ENCODE measurements around the gene MSS51.

MSS51 gene
- total RNA-seq: 11.0 to 13.6 reads per million in 2 donors

DNA sequence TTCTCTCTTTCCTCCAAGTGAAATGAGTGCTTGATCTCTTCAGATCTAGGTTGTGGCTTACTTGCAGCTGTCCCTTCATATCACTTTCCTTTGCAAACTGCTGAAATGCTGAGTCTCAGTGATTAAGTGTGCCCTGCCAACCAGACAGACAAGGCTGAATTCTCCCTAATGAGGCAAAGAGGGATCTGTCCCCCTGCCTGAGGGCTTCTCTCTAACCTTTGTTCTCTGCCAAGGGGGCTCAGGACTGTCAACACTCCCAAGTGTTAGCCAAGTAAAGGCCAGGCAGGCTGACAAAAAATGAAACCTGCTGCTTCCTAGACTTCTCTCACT, at the start of gene MSS51:
TSS of gene MSS51 (minus strand) at position 24 of the 330 bp plus-strand sequence. CDS start 5,277 bp downstream, outside the sequence.
- no peak for DNase-seq

DNA sequence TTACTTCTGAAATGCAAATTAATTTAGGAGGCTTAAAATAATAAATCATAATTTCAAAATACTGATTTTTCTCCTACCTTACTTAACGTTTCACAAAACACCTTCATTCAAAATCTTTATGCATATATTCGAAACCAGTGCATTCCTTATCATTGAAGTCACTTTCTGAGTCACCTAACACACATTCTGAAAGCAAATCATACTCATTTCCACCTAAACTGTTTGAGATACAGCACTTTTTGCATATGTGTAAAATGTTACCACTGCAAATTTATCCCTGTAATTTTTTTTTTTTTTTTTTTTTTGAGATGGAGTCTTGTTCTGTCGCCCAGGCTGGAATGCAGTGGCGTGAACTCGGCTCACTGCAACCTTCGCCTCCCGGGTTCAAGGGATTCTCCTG, 46.8 kb upstream of the MSS51 start:
- no peak for DNase-seq

DNA sequence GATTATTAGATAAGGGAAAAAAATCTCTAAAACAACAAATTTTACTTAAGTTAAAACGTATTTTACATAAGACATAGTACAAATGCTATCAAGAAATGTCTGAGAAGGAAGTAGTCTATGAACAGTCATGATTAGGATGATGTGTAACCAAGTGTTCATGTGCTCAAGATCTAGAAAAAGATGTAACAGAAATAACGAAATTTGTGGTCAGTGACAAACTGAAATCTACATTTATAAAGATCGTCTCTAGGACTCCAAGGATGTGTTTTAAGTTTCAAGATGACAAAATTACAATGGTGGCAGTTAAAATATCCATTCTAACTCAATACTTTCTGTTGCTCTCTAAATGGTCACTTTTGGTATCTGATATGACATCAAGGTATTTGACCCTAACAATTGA, 45.3 kb upstream of the MSS51 start:
- no peak for DNase-seq

DNA sequence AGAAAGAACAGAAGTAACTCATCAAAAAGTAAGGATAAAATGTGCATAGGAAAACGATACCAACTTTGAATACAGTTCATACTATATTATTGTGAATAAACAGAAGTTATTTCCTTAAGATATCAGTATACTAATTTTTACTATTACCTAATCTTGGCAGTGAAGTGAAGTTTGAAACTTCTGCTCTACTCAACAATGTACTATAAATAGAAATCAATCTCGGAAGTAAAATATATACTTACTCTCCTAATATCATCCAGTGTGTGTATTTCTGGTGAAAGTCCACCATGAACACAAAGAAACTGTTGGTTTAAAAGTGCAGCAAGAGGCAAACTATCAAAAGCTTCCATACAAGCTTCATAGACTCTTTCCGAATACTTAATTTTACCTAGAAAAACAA, 37.9 kb upstream of the MSS51 start:
- DNase-seq: no peak

DNA sequence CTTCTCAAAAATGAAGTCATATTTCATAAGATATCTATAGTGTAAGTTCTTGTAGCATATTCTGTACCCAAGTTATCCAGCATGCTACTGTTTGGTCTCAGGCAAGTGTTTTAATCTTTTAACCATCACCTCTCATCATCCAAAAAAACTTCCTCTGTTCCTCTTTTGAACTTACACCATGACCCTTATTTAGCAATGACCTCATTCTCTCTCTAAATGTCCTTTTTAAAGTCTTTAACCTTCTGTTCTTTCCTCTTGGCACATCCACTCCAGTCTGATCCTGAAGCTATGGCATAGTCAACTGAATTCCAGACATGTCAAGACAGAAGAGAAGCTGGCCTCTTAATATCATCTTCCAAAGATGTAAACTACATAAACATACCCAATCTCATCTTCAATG, 36.2 kb upstream of the MSS51 start:
- DNase-seq: no peak

DNA sequence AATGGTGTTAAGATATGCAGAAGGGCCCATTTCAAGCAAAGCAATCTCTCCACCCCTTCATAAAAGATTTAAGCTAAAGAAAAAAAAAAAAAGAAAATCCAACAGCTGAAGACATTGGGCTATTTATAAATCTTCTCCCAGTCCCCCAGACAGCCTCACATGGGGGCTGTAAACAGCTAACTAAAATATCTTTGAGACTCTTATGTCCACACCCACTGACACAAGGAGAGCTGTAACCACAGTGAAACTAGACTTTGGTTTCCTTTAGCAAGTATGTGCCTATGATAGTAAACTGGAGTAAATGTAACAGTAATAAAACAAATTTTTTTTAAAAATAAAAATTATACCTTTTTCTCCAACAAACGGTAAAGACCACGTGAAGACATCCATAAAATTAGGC, 33.8 kb upstream of the MSS51 start:
- no peak for DNase-seq

DNA sequence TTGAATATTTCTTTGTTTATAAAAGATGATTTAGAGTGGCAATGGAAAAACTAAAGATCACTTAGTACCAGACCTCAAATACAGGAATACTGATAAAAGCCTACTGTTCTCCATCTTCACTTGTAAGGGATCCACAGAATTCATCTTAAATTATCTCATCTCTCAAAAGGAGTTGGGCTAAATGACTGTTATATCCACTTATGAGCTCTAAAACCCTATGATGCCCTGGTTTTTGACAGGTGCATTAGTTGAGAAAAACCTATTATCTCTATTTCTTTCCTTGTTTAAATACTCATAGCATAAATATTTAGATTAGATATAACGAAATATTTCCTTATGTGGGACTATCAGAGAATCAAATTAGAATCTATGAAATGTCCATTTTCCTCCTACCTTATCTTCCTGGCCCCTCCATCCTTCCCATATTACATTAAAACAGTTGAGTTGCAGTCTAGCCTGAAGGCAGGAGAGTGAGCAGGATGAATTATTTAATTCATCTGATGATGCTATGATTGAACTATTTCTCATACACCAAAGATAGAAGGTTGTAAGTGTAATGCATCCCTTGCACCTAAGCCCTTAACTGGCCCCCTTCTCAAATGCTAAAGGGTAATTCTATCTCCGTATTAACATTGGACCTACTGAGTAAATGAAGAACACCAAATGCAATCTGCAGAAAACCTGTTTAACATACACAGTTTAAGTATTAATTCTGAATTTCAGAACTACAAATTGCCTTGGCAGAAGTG, 32.8 kb upstream of the MSS51 start:
- DNase-seq: no peak

DNA sequence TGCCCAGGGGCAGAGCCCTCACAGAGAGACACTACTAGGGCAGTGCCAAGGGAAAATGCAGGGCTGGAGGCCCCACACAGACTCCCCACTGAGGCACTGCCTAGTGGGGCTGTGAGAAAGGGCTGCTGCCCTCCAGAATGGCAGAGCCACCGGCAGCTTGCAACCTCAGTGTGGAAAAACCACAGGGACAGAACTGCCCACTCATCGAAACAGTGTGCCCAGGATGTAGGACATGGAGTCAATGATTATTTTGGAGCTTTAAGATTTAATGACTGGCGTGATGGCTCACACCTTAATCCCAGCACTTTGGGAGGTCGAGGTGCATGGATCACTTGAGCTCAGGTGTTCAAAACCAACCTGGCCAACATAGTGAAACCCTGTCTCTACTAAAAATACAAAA, 27.5 kb upstream of the MSS51 start:
- DNase-seq: no peak

DNA sequence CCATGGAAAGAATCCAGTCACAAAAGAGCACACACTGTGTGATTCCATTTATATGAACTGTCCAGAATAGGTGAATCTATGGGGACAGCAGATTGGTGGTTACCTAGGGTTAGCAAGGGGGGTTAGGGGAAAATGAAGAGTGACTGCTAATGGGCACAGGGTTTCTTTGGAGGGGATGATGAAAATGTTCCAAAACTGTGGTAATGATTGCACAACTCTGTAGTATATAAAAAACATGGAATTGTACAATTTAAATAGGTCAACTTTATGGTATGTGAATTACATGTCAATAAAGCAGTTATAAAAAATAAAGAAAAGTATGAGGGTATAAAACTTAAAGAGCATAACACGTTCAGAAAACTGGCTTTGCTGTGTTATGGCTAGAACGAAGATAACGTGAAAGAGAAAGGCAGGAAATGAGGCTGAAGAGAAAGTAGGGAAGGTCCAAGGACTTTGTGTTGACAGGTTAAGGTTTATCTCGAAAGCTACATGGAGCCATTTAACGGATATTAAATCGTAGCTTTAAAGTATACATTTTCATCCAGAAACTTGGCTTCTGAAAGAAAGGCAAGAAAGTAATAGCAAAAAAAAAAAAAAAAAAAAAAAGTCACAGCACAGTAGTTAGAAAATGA, 26.4 kb upstream of the MSS51 start:
- DNase-seq: no peak

DNA sequence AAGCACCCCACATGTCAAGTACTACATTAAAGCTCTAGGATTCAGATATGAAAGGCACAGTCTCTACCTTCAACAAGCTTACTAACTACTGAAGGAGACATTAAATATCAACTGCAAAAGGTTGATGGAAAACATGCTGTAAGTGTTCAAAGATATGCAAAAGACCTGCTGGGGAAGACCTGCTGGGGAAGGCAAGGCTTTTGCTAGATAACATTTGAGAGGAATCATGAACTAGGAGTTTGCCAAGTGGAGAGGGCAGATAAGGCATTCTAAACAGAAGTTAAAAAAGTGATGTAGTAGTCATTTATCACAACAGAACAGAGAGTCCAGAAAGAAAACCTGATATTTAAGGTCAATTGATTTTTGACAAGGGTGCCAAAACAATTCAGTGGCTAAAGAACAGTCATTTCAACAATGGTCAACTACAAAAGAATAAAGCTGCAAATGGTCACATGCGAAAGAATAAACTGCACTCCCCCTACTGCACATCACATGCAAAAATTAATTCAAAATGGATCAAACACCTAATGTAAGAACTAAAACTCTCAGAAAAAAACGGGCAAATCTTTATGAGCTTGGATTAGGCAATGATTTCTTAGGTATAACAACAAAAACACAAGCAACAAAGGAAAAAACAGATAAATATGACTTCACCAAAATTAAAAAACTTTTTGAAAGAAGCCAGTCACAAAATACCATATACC, 23.0 kb upstream of the MSS51 start:
- DNase-seq: no peak

DNA sequence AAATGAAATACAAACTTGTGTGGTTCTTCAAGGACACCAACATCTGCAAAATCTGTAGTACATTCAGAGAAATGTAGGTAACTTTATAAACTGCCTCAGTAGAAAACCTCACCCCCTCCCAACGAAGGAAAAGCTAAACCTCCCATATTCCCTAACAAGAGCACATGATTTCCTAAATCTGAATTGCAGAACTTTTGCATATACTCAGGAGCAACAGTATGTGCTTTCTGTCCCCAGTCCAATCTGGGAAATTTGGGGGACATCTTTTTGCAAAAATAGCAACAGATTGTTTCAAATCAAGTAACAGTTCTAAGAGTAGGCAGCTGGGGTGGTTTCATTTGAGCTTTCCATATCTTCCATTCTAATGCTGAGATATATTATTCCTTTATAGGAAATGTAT, 15.8 kb upstream of the MSS51 start:
- DNase-seq: no peak

DNA sequence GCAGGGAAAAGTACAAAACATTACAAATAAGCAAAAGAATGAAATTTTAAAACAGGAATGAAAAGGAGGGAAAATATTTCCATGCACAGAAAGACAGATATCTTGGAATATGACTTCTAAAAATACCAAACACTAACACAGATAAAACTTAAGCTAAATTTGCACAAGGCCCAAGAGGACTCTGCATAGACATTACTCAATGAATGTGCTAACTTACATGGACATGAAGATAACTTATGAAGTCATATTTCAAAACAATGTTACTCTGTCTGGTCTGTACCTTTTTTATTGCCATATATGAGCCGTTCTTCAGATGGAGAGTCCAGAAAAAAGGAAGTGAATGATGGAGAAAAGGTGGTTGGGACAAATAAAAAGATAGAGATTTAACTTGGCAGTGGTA, 15.0 kb upstream of the MSS51 start:
- DNase-seq: no peak

DNA sequence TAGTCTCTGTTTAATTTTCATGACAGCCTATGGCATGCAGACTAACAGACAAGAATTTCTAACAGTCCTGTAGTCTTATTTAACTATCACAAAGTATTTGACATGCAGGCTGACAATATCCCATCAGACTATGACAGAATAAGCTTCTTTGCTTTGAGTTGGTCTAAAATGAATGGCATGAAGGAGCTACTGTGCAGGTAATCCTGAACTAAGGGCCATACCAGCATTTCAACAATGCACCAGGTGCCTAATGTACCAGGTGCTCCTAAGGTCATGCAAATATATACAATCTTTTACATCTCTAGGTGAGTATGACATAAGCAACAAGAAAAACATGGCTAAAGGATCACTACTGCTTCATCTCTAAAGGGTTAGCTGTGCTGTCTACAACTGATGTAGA, 13.6 kb upstream of the MSS51 start:
- no peak for DNase-seq

DNA sequence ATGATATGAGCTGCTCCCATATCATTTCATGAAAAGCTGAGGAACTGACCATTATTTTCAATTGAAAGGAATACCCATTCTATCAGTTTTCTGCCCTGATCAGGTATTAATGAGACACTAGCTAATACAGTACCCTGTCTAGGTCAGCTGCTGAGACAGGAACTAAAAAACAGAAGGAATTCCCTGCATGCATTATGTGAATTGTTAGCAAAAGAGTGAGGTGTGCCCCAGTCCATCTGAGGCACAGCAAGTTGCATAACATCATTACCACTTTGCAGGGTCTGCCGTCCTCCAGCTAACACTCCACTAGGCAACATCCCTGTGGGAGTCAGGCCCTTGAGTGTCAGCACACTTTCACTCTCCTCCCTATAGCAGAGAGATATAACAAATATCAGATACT, 11.1 kb upstream of the MSS51 start:
- DNase-seq: no peak

DNA sequence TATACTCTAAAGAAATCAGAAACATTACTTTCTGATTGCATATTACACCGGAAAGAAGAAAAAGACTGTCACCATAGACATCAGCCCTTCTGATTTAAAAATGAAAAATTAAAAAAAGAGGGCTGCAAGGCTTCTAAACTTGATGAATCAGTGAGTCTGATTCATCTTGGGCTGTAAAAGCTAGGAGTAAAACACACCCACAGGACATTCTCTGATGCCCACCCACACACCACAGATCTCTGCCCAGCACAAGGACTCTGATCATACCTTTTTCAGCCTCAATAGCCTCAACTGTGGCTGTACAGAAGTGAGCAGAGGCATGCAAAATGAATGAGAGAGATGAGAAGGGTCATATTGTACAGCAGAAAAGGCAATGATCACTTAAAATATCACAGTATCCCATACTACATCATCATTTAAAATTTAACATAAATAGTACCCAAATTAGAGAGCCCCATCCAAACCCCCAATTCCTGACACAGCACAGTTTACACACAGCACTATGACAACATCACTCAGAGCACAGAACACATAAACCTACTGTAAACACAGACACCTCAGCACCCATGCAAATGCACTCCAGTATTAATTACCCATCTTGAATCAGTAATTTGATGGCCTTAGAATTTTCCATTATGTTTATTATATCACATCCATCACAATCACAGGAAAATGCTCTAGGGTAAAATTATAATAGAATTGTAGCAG, 6.4 kb upstream of the MSS51 start:
- no peak for DNase-seq

DNA sequence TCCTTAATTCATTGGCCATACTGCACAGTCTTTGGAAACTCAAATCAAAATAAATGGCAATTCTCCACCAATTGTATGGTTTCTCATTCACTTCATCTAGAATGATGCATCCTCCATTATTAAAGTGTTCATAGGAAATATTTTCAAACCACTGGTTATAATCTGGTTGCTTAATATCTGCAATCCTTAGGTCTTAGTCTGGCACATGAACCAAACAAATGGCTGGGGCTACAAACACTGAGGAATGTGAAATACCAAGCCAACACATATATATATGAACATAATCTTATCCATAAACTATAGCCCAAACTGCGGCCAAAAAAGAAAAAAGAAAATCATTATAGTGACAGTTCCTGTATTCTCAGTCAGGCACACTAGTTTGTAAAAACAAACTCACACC, 5.7 kb upstream of the MSS51 start:
- no peak for DNase-seq

DNA sequence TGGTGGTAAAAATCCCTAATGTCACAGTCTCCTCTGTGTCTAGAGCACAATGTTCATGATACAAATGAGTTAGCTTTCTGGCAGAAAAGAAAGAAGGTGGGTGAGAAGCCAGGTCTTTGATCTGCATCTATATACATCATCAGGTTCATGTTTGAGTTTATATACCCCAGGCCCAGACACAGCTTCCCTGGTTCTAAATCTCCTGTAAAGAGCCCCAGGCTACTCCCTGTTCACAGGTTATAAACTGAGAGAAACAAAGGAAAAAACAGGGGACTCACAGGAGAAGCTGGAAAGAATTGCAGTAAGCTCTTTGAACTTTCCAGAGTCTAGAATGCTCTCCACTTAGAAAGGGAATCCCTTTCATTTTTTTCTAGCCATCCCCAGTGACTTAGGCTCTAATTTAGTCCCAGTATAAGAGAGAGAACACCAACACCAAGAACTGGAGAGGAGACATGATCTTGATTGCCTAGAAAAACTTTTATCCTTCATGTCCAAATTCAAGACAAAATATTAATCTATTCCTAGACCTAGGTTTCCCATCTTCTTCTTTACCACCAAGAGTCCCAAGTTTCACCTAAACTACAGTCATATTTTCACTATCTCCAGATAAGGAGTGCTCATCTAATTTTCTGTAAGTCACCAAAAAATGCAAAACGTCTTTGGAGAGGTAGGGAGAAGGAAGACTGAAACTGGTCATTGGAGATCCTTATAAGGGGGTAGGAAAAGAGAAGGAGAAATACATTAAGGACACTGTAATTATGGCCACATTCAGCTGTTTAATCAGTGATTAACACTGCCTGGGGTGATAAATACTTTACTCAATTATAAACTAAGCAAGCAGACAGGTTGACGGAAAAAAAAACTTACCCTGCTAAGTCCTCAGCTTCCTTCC, 469 bp downstream of the MSS51 start:
- DNase-seq: no peak

DNA sequence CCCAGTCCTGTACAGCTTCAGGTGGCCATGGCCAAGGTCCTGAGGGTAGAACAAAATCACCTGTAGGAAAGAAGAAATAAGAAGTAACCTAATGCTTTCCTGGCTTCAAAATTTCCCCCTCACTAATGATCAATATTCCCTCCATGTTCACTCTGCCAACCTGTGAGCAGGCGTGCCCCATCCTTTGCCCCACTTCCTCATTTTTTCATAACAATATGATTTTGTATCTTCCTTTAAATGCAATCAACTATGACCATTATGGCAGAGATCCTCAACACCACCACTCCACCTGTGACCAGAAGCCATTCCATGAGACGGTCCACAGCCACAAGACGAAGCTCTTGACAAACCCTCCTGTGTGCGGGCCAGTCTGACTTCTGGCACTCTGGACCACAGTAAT, 7.0 kb downstream of the MSS51 start:
- no peak for DNase-seq

DNA sequence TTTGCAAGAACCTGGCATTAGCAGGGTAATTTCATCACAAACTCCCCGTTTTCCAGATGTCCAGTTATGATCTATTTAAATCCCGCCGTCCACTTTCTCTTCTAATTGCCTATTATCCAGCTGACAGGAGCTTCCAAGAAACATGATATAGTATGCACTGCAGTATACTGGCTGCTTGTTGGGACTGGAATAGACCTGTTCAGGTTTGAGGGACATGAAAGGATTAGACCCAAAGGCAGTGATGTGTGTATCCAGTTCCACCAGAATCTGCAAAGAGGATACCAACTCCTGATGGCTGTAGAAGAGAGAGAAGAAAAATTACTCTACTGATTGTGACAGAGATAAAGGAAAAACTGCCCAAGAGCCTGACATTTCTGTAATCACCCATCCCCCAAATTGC, 8.9 kb downstream of the MSS51 start:
- DNase-seq: no peak

DNA sequence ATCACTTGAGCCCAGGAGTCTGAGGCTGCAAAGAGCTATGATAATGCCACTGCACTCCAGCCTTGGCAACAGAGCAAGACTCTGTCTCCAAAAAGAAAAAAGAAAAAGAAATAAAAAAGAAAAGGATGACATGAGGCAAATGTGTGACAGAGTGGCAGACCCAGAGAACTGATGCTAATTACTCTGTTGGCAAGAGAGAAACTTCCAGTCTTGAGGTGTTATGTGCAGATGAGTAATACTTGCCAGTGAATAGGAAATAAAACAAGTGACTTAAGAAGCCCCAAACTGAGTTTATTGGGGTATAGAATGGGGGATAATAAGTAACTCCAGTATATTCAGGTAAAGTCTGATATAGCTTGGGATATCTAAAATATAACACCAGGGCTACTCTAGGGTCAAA, 10.1 kb downstream of the MSS51 start:
- DNase-seq: no peak

DNA sequence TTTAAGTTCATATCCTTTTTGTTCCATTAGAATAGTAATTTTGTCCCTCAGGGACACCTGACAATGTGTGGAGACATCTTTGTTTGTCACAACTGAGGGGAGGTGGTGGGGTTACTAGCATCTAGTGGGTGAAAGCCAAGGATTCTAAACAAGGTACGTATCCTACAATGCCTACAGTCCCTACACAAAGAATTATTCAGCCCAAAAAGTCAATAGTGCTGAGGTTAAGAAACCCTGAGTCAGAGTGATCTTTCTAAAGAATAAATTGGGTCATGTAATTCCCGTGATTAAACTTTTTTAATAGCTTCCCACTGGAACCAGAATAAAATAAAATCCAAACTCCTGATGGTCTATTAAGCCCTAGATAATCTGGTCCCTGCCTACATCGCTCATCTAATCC, 16.8 kb downstream of the MSS51 start:
- no peak for DNase-seq

DNA sequence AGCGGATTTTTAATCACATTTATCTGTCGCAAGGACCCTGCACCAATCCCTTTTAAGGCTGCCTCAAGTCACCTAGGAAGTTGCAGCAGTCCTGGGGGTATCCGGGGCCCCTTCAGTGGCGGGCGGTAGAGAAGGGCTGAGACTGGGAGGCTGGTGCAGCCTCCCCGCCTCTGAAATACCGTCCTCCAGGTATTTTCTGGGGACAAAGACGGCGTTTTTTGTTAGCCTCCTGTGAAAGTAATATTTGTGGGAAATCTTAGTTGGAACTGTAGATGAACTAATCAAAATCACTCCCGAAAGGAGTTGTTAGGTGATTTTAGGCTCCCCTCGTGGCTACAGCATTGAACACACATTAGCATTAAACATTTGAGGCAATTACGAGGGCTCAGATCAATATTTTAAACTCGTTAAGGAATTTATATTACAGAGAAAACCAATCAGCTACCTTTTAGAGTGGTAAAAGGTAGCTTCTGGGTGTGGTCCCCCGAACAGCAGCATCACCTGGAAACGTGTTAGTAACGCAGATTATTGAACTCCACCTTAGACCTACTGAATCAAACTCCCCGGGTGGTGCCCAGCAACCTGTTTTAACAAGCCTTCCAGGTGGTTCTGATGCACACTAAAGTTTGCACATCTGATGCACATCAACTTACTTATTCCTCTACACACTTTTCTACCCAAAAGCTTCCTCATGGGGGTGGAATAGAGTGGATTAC, 19.0 kb downstream of the MSS51 start:
- no peak for DNase-seq

All from activated gamma-delta T cell (primary cell).